Pulmonary artery endothelial cell (primary cell): ENCODE results near the gene PIANP. TPM values are rescaled to one million over a fixed set of nuclear protein-coding genes. Genes with fewer than 3 reads are reported as not detected.
A peak's percentile ranks its signal among the peaks of the same experiment; 100 is the strongest.
"Not testable (repeated sequence)": the region's sequence is repeated elsewhere in the genome, so short reads cannot be mapped to it uniquely, and the experiment has no call there.

Experiments used
- DNase-seq: peaks from one replicate; pipeline ENCODE4 v3.0.0-alpha.2; 2011; ENCODE audit warnings: low read depth, low spot score
- total RNA-seq: library from RNA; depleted of rRNA; stranded (reverse); fragments of >200 nt; gene quantifications from 2 replicates; pipeline ENCODE4 v1.2.3, GENCODE V29; 2014

Gene PIANP
- total RNA-seq, 1 donor from 2014 or later: not detected

- not testable (repeated sequence) for DNase-seq
Measured at GRCh38 chr12:6708351-6708750, 7.7 kb upstream of the PIANP start.

GRCh38 chr12:6703631-6704030, 3.0 kb upstream of the PIANP start:
- no peak for DNase-seq

DNA sequence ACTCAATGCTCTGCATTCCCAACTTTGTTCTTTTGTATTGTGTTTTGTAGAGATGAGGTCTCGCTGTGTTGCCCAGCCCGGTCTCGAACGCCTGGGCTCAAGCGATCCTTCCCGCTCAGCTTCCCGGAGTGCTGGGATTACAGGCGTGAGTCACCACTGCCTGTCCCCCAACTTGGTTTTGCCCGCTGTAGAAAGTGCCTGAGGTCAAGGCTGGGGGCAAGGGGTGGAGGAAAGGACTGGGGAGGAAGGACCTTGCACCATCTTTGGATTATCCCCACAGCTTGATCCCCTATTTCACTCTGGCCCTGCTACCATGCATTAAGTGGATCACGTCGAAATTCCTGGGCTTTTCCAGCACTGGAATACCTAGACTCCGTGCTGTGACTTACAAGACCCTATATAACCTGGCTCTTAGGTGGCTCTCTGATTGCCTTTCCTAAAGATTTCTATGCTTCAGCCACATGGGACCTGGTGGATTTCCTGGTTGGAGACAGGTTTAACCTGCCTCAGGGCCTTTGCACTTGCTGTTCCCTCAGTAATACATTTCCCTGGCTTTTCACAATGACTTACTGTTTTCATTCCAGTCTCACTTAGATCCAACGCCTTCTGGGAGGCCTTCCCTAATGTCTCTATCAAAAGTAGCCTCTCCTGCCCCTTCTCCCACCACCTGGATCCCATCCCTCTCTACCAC, 608 bp upstream of the PIANP start:
- no peak for DNase-seq

DNA sequence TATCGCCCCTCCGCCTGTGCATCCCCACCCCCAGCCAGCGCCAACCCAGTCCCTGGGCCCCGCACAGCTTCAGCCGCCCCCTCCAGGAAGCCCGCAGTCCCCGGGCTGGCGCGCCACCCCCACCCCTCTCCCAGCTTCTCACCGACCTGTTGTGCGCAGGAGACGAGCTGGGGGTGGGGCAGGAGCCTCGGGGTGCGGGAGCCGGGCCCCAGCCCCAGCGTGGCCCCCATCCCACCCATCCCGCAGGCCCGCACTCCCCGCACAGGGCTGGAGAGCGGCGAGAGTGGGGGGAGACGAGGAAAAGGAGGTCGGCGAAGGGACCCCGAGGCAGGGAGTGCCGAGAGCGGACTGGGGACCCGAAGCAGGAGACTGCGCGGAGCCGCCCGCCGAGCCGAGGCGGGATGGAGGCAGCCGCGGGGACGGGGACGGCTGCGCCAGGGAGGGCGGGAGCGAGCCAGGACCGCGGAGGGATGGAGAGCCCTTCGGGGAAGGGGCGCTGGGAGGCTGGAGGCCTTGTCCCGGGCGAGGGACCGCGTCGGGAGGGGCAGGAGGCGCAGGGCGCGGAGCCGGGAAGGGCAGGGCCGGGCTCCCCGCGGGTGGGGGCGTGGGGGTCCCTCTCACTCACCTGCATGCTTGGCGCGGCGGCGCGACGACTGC, 498 bp downstream of the PIANP start:
- DNase-seq: no peak

DNA sequence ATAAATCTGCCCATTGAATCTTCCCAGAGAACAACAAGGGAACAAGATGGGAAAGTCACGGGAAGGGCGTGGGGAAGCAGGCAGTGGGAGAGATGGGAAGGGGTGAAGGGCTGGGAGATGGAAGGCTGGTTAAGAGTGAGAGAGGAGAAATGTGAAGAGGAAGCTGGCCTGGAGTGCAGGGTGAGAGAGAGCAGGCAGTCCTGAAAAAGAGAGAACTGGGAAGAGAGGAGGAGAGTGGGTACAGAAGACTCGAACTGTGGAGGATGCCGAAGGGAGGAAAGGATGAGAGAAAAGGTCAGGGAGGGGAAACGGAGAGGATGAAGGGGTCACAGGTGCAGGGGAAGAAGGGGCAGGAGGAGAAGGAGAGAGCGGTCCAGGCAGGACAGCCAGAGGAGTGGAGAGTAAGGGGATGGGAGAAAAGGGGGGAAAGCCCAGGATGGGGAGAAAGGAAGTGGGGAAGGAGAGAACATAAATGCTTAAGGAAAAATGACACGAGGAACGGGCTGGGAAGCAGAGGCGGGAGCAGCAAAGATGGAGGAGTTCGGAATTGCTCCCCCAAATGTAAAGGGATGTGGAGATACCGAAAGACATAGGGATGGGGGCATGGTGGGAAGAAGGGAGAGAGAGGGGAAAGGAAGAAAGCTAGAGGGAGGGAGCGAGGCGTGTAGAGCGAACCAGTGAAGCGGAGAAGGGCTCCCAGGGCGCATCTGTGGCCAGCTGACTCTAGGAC, 1.2 kb downstream of the PIANP start:
- DNase-seq: no peak

DNA sequence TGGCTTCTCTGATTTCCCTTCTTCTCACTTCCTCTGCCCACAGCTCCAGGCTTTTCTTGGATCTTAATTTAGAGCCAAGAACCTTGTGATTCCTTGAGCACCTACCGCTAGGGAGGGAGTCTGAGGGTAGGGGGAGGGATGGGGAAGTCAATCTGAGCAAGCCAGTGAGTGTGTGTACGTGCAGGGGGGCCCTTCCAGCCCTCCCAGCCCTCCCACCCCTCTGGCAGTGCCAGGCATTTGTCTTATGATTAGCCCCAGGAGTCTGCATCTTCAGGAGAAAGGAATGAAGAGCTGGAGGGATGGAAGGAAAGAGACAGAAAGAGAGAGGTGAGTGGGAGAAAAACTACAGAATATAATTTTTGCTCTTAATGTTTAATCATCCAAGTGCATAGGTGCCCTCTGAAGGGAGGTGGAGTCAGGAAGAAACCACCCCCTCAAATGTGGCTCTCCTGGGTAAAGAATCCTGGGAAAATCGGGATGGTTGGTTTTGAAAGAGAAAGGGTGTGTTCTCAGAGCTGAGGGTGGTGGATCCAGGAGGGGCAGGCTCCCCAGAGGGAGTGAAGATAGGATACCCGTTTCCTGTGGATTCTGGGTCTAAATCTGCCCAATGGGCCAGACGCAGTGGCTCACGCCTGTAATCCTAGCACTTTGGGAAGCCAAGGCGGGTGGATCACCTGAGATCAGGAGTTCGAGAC, 2.1 kb downstream of the PIANP start:
- no peak for DNase-seq

DNA sequence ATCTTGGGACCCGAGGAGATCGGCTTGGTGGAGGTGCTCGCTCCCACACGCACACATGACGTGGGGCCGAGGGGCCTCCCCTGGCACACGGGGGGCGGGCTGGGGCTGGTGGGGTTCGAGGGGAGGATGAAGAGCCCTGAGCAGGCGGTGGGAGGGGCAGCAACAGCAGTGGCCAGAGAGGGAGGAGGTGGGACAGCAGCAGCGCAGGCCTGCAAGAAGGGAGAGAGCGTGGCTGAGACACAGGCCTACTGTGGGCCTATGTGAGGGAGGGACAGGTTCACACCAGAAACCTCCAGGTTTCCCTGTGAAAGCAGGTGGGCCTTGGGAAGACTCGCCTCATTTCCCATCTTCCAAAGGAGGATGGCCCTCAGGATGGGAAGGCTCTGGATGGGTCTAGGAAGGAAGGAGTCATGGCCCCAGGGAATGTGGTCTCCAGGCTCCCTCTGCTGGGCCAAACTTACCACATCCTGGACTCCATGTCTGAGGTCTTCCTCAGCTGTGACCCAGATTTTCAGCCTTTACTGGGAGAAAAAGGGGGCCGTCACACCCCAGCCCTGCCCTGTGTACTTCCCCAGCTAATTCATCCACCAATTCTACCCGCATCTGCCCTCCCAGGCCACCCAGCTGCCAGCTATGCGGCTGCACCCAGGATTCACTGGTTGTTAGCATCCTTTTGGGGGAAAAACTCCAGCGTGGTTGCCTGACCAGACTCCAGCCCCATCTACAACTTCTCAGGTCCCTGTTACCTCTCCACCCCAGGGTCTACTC, 2.8 kb downstream of the PIANP start:
- no peak for DNase-seq

DNA sequence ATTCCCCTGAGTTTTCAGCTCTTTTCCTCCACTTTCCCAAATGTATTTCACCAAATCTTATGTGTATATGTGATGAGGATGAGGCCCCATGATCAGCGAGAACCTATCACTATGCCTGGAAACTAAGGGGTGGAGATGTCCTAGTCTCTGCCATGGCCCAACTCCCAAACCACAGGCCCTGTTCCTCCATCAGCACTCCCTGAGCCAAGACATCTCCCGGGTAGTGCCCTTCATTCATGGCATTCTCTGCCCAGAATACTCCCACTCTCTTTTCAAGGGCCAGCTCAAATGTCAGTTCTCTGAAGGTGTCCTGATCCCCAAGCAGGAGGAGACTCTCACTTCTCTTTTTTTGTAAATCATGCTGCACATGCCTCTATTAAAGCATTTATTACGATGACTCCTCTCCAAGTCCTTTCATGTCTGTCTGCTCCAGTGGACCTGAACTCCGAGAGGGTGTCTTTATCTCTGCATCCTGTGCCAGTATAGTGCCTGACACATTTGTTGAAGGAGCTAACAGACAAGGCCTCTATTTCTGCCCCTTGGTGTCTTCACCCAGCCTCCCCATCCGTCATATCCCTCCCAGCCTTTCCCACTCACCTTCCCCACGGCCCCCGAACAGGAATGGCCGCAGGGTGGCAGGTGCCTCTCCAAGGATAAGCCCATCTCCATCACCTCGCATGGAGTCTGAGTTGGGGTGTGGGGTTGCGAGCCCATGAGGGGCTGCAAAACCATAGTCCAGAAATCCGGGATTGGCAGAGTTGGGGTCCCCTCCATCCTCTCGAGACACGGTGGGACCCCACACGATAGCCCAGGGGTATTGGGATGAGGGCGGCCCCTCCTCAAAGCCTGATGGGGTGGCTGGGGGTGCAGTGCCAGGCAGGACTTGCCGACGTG, 3.7 kb downstream of the PIANP start:
- no peak for DNase-seq

DNA sequence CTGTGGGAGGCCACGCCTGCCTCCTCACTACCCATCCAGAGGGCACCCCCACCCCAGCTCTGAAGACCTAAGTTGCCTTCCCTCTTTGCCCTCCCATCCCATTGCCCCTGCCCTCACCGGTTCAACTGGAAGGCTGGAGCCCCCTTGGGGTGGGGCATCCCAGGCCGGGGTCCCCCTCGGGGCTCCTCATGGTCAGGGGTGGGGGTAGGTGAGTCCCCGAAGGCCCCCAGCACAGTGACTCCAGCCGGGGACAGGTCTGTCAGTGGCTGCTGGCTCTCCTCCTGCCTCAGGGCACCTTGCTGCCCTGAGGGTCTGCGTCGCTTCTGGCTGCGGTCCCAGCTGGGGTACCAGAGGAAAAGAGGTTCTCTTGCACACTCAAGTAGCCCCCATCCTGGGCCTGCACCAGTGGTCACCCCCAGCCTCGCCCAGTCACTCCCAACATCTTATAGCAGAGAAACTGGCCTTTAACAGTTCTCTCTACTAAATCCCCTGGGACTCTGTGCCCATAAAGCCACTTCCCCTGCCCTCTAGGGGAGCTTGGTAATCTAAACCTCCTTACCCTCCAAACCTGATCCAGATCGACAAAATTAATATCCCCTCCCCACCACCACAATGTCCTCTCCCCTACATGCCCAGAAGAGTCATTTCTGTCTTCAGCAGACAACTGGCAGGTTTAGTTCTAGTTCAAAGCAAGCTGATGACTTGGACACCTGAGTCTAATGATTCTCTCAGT, 5.1 kb downstream of the PIANP start:
- DNase-seq: no peak

DNA sequence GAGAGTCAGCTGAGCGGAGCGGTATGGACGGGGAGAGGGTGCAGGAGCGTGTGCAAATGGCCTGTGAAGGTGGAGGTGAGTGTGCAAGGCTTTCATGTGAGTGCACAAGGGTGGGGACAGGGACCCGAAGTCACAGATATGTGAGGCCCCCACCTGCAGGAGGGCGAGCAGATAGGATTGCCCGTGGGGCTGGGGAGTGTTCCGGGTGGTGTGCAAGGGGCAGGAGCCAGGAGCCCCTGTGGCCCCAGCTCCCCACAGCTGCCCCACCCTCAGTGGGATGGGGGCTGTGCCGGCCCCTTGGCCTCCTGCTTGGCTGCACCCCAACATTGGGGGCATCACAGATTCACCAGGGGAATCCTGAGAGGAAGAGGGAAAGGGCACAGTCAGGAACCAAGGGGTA, 5.9 kb downstream of the PIANP start:
- DNase-seq: no peak

GRCh38 chr12:6693832-6694355, 6.7 kb downstream of the PIANP start:
- no peak for DNase-seq

DNA sequence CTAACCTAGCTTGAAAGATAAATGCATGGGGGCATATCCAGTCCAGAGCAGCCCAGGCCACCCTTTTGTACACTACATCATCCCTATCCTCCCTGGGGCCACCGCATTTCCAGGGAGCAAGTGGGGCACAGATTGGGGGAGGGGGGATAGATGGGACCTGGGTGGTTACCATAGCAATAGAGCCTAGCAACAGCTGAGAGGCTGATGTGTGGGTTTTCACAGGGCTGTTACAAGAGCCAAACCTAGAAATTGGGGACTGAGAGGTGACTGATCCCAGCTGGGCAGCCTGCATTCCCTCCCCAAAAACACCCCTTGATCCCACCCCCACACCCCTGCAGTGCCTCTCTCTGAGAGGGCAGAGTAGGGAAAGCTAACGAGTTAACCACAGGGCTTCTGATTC, 7.7 kb downstream of the PIANP start:
- no peak for DNase-seq

GRCh38 chr12:6691473-6691872, 9.1 kb downstream of the PIANP start:
- DNase-seq: no peak

GRCh38 chr12:6688999-6689882, 11.4 kb downstream of the PIANP start, which contains the start of gene ZNF384:
Gene ZNF384 (minus strand): TSS chr12:6689375. CDS start chr12:6679520, 9,855 bp downstream.
- DNase-seq: peak; percentile 99

DNA sequence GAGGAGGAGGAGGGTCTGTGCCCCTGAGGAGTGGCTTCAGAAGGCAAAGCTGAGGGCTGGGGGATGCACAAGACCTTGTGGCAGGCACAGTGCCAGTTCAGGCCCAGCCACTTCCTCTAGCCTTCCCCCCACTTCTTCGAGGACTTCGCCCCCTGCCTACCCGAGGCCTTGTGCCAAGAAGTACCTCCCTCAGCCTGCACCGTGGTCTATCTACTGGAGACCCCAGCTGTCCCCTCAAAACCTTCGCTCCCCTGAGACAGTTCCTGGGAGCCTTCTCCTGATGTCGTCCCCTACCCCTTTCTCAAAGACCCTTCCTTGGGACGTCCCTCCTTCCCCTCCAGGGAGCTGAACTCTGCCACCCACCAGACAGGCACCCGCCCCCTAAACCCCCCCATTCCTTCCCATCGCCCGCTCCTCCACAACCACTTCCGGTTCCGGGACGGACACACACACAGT, 12.0 kb downstream of the PIANP start:
- no peak for DNase-seq

DNA sequence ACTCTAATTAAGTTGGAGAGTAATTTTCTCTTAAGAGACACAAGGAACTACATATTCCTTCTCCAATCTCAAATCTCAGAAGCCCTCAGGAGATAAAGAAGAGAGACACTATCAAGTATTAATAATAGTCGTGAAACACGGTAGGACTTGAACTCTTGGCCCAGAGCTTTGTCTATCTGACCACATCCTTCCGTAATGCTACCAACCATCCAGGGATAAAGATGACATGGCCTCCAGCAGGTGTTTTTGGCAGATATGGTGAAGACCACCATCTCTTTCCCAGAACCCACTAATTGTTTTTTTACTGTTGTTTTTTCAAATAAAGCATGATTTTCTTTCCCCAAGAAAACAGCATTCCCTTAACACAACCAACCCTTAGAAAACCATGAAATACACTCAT, 14.8 kb downstream of the PIANP start:
- no peak for DNase-seq

GRCh38 chr12:6684609-6685008, 16.0 kb downstream of the PIANP start:
- DNase-seq: no peak

DNA sequence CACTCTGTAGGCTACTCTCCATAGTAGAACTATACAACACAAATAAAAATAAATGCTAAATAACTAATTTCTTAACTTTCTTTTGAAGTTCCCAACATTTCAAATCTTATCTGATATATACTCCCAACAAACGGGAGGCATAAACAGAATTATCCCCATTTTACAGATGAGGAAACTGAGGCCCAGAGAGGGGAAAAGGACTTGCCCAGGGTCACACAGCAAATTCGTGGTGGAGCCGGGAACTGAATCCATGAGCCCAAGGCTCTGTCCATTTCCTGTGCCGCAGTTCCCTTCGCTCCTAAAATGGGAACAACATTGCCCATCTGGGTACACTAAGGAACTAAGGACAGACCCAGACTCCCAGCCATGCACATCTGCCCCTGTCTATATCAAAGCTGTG, 23.7 kb downstream of the PIANP start:
- no peak for DNase-seq
